ENCODE data around the gene DNAJC13. TPM values are rescaled to one million over a fixed set of nuclear protein-coding genes. Genes with fewer than 3 reads are reported as not detected.

The DNAJC13 gene
- total RNA-seq, 4 donors from 2014 or later: 42.0 to 102 (median 52.1) TPM

GRCh38 chr3:132416161-132416560 lies 1.1 kb upstream of the DNAJC13 start:
- Histone ChIP-seq H3K4me3 (peak overlapping the region in 1 of 4 donors; percentile 95), H3K27ac (peak overlapping the region in 1 of 4 donors; percentile 92)
- TF ChIP-seq CTCF (IDR thresholded peaks at IDR 0.05): no peak
- no peak for TF ChIP-seq POLR2A (IDR thresholded peaks at IDR 0.05)

GRCh38 chr3:132417695-132418411 lies 551 bp downstream of the DNAJC13 start:
- TF ChIP-seq POLR2A (IDR thresholded peaks at IDR 0.05) (no peak), CTCF (IDR thresholded peaks at IDR 0.05) (no peak)
- DNase-seq: peak in 2 of 3 donors; percentile 74 to 77
- no peaks in the 10 kb centered on the region for H3K27me3 ChIP-seq
- peak overlapping the region; percentile 75 to 92 (median 87) for H3K27ac ChIP-seq
- peaks cover 0 to 30% (median 0%) of the 10 kb centered on the region in 4 donors for H3K4me1 ChIP-seq
- no peaks in the 10 kb centered on the region for H3K9me3 ChIP-seq
- no peaks in the 10 kb centered on the region for H3K36me3 ChIP-seq
- H3K4me3 ChIP-seq: peak overlapping the region; percentile 62 to 95 (median 80)

More at GRCh38 chr3:132416161-132416560, 1.1 kb upstream of the DNAJC13 start:
- H3K27me3 ChIP-seq: no peaks in the 10 kb centered on the region
- DNase-seq: no peak
- peaks cover 0 to 20% (median 0%) of the 10 kb centered on the region in 4 donors for H3K4me1 ChIP-seq
- H3K9me3 ChIP-seq: no peaks in the 10 kb centered on the region
- H3K36me3 ChIP-seq: no peaks in the 10 kb centered on the region

GRCh38 chr3:132418916-132419315 lies 1.6 kb downstream of the DNAJC13 start:
- Histone ChIP-seq H3K4me1 (peaks cover 0 to 36% (median 0%) of the 10 kb centered on the region in 4 donors), H3K9me3 (no peaks in the 10 kb centered on the region), H3K27me3 (no peaks in the 10 kb centered on the region), H3K36me3 (no peaks in the 10 kb centered on the region), H3K4me3 (peak overlapping the region in 2 of 4 donors; percentile 89 to 95), H3K27ac (no peak overlapping the region)
- DNase-seq: no peak
- TF ChIP-seq POLR2A (IDR thresholded peaks at IDR 0.05) (no peak), CTCF (IDR thresholded peaks at IDR 0.05) (no peak)

GRCh38 chr3:132421832-132422231 lies 4.5 kb downstream of the DNAJC13 start:
- Histone ChIP-seq H3K36me3 (no peaks in the 10 kb centered on the region), H3K4me3 (no peak overlapping the region), H3K4me1 (peaks cover 0 to 26% (median 0%) of the 10 kb centered on the region in 4 donors), H3K9me3 (no peaks in the 10 kb centered on the region), H3K27ac (no peak overlapping the region), H3K27me3 (no peaks in the 10 kb centered on the region)
- no peak for TF ChIP-seq CTCF (IDR thresholded peaks at IDR 0.05)
- TF ChIP-seq POLR2A (IDR thresholded peaks at IDR 0.05): no peak
- no peak for DNase-seq

- Histone ChIP-seq H3K36me3 (no peaks in the 10 kb centered on the region), H3K27me3 (no peaks in the 10 kb centered on the region), H3K4me3 (no peak overlapping the region), H3K4me1 (peaks cover 0 to 26% (median 0%) of the 10 kb centered on the region in 4 donors), H3K9me3 (no peaks in the 10 kb centered on the region), H3K27ac (peak overlapping the region in 1 of 4 donors; percentile 12)
- DNase-seq: no peak
- TF ChIP-seq CTCF (IDR thresholded peaks at IDR 0.05) (no peak), POLR2A (IDR thresholded peaks at IDR 0.05) (no peak)
Measured at GRCh38 chr3:132422531-132422930, 5.2 kb downstream of the DNAJC13 start.

All from Peyer's patch (tissue), 4 donors.